ENCODE data around the gene THRA. TPM values are rescaled to one million over a fixed set of nuclear protein-coding genes. Genes with fewer than 3 reads are reported as not detected.
A peak's percentile ranks its signal among the peaks of the same experiment; 100 is the strongest.

THRA gene
- total RNA-seq, 1 donor from 2014 or later = 5.4 TPM

DNA sequence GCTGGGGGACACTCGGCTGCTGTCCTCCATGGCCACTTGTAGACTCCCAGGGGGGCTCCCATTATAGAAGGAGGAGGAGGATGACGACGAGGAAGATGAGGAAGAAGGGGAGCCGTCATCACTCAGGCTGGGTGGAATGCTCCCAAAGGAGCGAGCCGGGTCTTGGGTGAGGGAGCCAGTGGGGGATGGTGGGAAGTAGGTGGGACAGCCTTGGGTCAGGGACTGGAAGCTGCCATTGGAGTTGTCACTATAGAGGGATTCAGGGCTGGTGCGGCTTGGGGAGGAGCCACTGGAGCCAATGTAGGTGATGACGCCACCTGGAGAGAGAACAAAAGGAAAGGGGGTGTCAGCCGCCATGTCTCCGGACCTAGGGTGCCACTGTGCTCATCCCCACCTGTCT lies 34.3 kb downstream of the THRA start:
- no peak overlapping the region for H3K4me3 ChIP-seq (ENCODE audit: low read depth, low read length)
- TF ChIP-seq, protein P1, sequence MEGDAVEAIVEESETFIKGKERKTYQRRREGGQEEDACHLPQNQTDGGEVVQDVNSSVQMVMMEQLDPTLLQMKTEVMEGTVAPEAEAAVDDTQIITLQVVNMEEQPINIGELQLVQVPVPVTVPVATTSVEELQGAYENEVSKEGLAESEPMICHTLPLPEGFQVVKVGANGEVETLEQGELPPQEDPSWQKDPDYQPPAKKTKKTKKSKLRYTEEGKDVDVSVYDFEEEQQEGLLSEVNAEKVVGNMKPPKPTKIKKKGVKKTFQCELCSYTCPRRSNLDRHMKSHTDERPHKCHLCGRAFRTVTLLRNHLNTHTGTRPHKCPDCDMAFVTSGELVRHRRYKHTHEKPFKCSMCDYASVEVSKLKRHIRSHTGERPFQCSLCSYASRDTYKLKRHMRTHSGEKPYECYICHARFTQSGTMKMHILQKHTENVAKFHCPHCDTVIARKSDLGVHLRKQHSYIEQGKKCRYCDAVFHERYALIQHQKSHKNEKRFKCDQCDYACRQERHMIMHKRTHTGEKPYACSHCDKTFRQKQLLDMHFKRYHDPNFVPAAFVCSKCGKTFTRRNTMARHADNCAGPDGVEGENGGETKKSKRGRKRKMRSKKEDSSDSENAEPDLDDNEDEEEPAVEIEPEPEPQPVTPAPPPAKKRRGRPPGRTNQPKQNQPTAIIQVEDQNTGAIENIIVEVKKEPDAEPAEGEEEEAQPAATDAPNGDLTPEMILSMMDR (conservative IDR thresholded peaks at IDR 0.05; ENCODE audit: low read depth, low read length) = no peak
- no peak for DNase-seq (ENCODE audit: low read depth)

DNA sequence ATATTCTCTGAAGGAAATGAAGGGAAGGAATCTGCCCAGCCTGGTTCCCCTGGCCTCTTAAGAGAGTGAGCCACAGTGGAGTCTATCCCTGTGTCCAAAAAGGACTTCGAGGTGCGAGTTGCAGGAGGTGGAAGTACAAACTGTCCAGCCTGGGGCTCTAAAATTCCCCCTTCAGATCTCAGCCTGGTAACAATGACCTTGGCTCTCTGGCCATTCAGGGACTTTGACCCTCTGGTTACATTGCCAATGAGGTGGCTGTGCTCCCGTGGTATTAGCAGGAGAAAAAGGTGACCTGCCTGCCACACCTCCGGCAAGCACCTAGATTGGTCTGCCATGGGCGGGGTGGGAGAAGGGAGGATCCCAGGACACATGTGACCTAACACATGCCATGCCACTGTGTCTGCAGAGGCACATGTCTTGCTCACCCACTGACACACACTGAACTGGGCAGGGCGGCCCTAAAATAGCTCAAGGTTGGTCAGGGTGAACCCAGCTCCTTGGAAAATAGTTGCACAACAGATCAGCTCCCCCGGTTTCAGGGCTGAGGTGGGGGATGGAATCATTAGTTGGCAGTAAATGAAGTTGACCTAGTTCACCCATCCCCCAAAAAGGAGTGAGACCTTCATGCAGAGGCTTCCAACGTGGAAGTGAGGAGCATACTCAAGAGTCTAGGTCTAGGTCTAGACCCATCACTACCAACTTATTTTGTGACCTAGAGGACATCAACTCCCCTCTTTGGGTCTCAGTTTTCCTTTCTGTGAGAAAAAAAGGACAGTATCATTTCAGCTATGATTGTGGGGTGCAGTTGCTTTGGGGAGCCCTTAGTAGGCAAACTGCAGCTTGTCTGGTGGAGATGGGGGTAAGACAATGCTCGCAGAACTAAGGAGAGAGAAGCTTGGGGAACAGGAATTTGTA lies 35.4 kb downstream of the THRA start:
- H3K4me3 ChIP-seq (ENCODE audit: low read depth, low read length) = peak overlapping the region; percentile 43
- no peak for DNase-seq (ENCODE audit: low read depth)
- TF ChIP-seq, protein P1 (conservative IDR thresholded peaks at IDR 0.05; ENCODE audit: low read depth, low read length) = no peak

DNA sequence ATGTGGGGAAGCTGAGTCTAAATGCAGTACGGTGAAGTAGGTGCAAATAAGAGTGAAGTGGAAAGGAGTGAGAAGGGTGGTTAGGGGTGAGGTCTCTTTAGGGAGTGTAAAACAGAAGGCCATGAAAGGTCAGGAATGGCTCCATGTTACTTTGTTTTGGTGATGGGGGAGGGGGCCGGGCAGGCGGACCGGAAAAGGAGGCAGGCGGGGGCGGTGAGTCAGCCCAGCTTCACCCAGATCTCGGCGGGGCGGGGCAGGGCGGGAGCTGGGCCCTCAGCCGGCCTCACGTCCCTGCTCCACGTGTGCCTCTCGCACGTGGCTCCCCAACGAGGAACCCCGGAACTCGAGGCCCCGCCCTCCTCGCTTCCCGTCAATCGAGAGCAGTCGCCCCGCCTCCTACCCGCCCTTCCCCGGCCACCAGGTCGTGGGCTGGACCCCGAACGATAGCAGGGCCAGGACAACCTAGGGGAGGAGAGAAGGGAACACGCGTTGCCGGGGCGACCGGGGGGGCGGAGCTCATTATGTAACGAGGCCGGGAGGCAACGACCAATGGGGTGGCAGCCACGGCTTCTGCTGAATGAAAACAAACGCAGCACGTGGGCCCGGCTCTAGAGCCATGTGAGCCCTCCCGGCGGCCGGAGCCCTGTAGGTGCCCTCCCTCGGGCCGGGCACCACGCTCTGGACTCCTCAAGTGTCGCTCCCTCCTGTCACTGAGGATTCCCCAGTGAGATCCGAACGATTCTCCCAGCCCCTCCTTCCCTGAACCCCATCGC lies 36.3 kb downstream of the THRA start:
- peak; percentile 83 for DNase-seq (ENCODE audit: low read depth)
- TF ChIP-seq, protein P1 (conservative IDR thresholded peaks at IDR 0.05; ENCODE audit: low read depth, low read length) = no peak

DNA sequence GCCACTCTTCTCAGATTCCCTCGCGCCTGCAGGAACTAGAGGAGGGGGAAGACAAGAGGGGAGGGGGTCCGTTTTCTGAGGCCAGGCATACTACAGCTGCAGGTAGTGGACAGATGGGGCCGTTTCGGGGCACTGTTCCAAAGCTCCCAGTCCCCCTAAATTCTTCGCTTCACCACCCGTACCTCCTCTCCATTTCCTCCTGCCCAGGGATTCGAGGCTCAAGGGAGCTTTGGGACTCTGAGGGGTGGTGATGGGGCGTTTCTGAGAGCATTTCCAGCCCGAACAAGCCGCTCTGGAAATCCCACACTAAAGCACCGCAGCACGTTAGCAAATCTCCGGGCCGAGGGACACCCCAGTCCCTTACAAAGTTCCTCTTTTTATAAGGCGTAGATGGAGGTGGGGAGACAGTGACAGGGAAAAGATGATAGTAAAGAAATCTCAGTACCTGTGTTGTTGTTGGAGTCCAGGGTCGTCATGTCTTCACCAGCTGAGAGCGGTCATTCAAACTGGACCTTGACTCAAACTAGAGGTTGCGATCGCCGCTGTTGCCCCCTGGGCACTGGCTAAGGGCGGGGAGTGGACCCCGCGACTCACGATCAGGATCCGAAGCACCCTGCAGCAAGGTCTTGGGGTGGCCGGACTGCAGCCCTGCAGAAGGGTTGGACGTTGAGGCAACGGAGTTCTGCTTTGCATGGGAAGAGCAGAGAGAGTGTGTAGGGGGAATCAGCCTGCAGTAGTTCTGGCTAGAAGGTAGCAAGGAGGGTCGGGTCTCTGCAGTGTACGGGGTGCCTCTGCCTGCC lies 37.1 kb downstream of the THRA start:
- peak overlapping the region; percentile 79 for H3K4me3 ChIP-seq (ENCODE audit: low read depth, low read length)
- TF ChIP-seq, protein P1 (conservative IDR thresholded peaks at IDR 0.05; ENCODE audit: low read depth, low read length) = no peak
- no peak for DNase-seq (ENCODE audit: low read depth)

More for the DNA sequence above, 36.3 kb downstream of the THRA start:
- H3K4me3 ChIP-seq (ENCODE audit: low read depth, low read length) = peak overlapping the region; percentile 79

DNA sequence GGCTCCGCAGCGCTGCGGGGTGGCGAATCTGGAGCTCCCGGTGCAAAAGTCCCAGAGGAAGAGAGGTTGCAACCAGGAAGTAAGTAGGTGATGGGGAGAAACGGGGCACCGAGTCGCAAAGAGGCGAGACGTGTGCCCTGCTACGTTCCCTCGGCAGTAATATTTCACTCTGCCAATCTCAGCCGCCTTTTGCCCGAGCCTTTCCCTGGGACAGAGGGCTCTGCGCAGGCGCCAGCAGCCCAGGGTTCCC lies 37.6 kb downstream of the THRA start, which contains the start of gene NR1D1:
Gene NR1D1, minus strand, starts transcription at position 171 of the 250 bp plus-strand sequence. CDS start 495 bp downstream, outside the sequence.
- H3K4me3 ChIP-seq (ENCODE audit: low read depth, low read length) = peak within 1 kb of the TSS; percentile 79
- no peak for DNase-seq (ENCODE audit: low read depth)
- TF ChIP-seq, protein P1 (conservative IDR thresholded peaks at IDR 0.05; ENCODE audit: low read depth, low read length) = no peak

DNA sequence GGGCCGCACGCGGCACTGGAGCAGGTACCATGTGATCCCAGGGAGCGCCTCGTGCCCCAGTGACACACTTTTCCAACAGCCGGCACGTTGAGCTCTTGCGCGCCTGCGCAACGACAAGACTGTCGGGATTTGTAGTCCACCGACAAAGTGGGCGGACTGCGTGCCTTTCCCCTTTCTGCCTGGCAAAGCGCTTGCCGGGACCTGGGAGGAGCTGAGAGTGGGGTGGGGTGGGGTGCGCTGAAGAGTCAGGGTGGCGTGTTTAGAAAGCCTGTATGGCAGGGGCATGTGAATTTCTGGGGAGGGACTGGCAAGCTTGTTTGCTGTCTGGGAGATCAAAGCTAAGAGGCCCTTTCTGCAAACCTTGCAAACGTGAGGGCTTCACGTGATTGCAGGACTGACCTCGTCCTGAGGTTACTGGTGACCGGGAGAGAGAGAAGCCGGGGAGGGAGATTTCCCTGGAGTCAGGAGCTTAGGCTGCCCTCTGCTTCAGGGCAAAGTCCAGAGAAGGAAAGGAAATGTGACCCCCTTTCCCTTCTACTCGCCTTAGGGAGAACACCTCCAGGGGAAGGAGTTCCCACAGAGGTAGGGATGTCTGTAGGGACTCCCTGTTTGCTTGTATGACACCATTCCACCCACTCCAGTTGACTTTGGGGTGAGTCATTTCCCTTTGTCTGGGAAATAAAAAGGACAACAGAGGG lies 38.1 kb downstream of the THRA start:
- peak overlapping the region; percentile 79 for H3K4me3 ChIP-seq (ENCODE audit: low read depth, low read length)
- peak; percentile 82 for DNase-seq (ENCODE audit: low read depth)
- TF ChIP-seq, protein P1 (conservative IDR thresholded peaks at IDR 0.05; ENCODE audit: low read depth, low read length) = no peak
